Renal cortical epithelial cell (primary cell): ENCODE data around the gene GGT6. TPM values are rescaled to one million over a fixed set of nuclear protein-coding genes. Genes with fewer than 3 reads are reported as not detected.

Experiments used
- DNase-seq: peaks from one replicate; pipeline ENCODE4 v3.0.0-alpha.2; 2011; ENCODE audit warnings: low read depth
- total RNA-seq: library from RNA; depleted of rRNA; stranded (reverse); fragments of >200 nt; gene quantifications from 2 replicates; pipeline ENCODE4 v1.2.3, GENCODE V29; 2014

GGT6 gene
- total RNA-seq, 1 donor from 2014 or later = 0.05 TPM

GRCh38 chr17:4522661-4523060, 37.7 kb downstream of the GGT6 start:
- DNase-seq = no peak

GRCh38 chr17:4520894-4521600, 39.3 kb downstream of the GGT6 start:
- DNase-seq = peak; percentile 66

- no peak for DNase-seq
These were observed 40.1 kb downstream of the GGT6 start for GRCh38 chr17:4520060-4520893.

- no peak for DNase-seq
These were observed 41.0 kb downstream of the GGT6 start for GRCh38 chr17:4519361-4519788.

- DNase-seq = no peak
These were observed 41.5 kb downstream of the GGT6 start for GRCh38 chr17:4518901-4519300.

GRCh38 chr17:4516735-4517134, 43.6 kb downstream of the GGT6 start:
- no peak for DNase-seq

GRCh38 chr17:4515501-4515900, 44.9 kb downstream of the GGT6 start:
- no peak for DNase-seq

GRCh38 chr17:4514779-4515178, 45.6 kb downstream of the GGT6 start:
- DNase-seq = no peak

GRCh38 chr17:4514206-4514605, 46.2 kb downstream of the GGT6 start:
- no peak for DNase-seq

- no peak for DNase-seq
These were observed 47.0 kb downstream of the GGT6 start for GRCh38 chr17:4513113-4514032.

- no peak for DNase-seq
These were observed 47.9 kb downstream of the GGT6 start for GRCh38 chr17:4512156-4513112.

GRCh38 chr17:4511199-4511932, 49.0 kb downstream of the GGT6 start:
- DNase-seq = no peak

GRCh38 chr17:4510618-4510941, 49.8 kb downstream of the GGT6 start:
- no peak for DNase-seq

GRCh38 chr17:4509923-4510617, 50.3 kb downstream of the GGT6 start:
- no peak for DNase-seq

- DNase-seq = no peak
These were observed 51.0 kb downstream of the GGT6 start for GRCh38 chr17:4509401-4509800.

- DNase-seq = no peak
These were observed 52.2 kb downstream of the GGT6 start for GRCh38 chr17:4508207-4508606.

- no peak for DNase-seq
These were observed 52.8 kb downstream of the GGT6 start for GRCh38 chr17:4507361-4508111.
